NB4 (cell line): Measurements from ENCODE around the gene CLDN2.

Experiments used
- CTCF ChIP-seq: IDR thresholded peaks from one replicate; pipeline ENCODE4 v1.5.1; 2012; ENCODE audit warnings: low read depth, low read length
- MAX ChIP-seq: IDR thresholded peaks from 2 replicates; pipeline ENCODE4 v1.6.1; 2011; ENCODE audit warnings: low read depth, low read length
- POLR2A ChIP-seq: IDR thresholded peaks from 2 replicates; pipeline ENCODE4 v1.6.1; 2011; ENCODE audit warnings: mild to moderate bottlenecking; ENCODE audit not compliant: insufficient read length; ENCODE audit errors: extremely low read depth

GRCh38 chrX:106894978-106895452 lies 25.2 kb upstream of the CLDN2 start:
- TF ChIP-seq POLR2A (no peak), CTCF (no peak), MAX (no peak)
